Ishikawa (cell line): ENCODE data around the gene ZNF142.

Experiments
- TAF1 ChIP-seq: IDR thresholded peaks from 2 replicates; pipeline ENCODE4 v1.6.1; 2012; ENCODE audit warnings: low read depth, mild to moderate bottlenecking
- TF ChIP-seq, protein P1 (sequence below): IDR thresholded peaks from 2 replicates; pipeline ENCODE4 v1.6.1; 2012; ENCODE audit warnings: low read depth, mild to moderate bottlenecking
- TF ChIP-seq, protein P2 (sequence below): IDR thresholded peaks from 2 replicates; pipeline ENCODE4 v1.6.1; 2012

DNA sequence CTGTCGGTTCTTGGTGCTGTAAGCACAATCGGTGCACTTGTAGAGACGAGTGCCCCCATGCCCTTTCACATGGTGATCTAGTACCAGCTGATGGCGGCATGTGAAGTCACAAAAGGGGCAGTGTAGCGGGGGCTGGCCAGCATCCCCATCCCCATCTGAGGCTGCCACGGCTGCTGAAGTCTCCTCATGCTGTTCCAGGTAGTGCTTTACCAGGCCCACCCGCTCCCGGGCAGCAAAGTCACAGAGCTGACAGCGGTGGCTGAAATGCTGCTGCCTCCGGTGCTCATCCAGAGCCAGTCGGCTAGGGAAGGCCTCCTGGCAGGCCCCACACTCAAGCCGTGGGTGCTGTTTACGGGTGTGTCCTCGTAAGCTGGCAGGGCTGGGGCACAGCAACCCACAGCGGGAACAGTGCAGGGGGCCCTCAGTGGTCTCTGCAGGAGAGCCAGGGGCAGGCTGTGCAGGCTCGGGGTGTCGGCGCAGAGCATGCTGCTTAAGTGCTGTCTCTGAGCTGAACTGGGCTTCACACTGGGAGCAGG, 17.2 kb downstream of the ZNF142 start:
- TF ChIP-seq TAF1, result no peak
- TF ChIP-seq, protein P1, sequence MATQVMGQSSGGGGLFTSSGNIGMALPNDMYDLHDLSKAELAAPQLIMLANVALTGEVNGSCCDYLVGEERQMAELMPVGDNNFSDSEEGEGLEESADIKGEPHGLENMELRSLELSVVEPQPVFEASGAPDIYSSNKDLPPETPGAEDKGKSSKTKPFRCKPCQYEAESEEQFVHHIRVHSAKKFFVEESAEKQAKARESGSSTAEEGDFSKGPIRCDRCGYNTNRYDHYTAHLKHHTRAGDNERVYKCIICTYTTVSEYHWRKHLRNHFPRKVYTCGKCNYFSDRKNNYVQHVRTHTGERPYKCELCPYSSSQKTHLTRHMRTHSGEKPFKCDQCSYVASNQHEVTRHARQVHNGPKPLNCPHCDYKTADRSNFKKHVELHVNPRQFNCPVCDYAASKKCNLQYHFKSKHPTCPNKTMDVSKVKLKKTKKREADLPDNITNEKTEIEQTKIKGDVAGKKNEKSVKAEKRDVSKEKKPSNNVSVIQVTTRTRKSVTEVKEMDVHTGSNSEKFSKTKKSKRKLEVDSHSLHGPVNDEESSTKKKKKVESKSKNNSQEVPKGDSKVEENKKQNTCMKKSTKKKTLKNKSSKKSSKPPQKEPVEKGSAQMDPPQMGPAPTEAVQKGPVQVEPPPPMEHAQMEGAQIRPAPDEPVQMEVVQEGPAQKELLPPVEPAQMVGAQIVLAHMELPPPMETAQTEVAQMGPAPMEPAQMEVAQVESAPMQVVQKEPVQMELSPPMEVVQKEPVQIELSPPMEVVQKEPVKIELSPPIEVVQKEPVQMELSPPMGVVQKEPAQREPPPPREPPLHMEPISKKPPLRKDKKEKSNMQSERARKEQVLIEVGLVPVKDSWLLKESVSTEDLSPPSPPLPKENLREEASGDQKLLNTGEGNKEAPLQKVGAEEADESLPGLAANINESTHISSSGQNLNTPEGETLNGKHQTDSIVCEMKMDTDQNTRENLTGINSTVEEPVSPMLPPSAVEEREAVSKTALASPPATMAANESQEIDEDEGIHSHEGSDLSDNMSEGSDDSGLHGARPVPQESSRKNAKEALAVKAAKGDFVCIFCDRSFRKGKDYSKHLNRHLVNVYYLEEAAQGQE, result no peak
- TF ChIP-seq, protein P2, sequence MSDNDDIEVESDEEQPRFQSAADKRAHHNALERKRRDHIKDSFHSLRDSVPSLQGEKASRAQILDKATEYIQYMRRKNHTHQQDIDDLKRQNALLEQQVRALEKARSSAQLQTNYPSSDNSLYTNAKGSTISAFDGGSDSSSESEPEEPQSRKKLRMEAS, result no peak
